ENCODE data around the gene SAT2.
A peak's percentile ranks its signal among the peaks of the same experiment; 100 is the strongest.

The SAT2 gene

GRCh38 chr17:7589891-7590691 lies 37.5 kb downstream of the SAT2 start, which contains the start of gene SOX15:
Gene SOX15 (minus strand): TSS chr17:7590094. CDS start chr17:7589676, 418 bp downstream.
- peak; percentile 10 for DNase-seq

DNA sequence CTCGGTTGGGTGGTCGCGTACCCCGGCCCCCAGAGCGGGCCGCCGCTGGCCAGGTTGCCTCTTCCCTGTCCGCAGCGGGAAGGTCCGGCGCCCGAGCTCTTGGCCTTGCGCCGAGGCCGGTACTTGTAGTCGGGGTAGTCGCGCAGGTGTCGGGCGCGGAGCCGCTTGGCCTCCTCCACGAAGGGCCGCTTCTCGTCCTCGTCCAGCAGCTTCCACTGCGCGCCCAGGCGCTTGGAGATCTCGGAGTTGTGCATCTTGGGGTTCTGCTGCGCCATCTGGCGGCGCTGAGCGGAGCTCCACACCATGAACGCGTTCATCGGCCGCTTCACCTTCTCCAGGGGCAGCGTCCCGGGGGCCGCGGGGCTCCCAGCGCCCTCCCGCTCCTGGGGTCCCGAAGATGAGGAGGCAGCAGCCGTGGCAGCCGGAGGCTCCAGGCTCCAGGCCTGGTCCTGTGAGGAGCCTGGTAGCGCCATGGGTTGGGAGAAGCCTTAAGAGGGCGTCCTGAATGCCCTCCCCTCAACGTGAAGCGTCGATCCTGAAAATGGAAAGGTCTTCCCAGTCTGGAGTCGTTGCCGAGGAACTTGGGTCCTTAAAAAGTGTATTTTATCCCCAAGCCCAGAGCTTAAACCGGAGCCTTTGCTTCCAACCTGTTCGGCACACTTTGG lies 38.3 kb downstream of the SAT2 start:
- no peak for DNase-seq

- DNase-seq: no peak
These were observed 38.9 kb downstream of the SAT2 start for GRCh38 chr17:7588553-7589203.

DNA sequence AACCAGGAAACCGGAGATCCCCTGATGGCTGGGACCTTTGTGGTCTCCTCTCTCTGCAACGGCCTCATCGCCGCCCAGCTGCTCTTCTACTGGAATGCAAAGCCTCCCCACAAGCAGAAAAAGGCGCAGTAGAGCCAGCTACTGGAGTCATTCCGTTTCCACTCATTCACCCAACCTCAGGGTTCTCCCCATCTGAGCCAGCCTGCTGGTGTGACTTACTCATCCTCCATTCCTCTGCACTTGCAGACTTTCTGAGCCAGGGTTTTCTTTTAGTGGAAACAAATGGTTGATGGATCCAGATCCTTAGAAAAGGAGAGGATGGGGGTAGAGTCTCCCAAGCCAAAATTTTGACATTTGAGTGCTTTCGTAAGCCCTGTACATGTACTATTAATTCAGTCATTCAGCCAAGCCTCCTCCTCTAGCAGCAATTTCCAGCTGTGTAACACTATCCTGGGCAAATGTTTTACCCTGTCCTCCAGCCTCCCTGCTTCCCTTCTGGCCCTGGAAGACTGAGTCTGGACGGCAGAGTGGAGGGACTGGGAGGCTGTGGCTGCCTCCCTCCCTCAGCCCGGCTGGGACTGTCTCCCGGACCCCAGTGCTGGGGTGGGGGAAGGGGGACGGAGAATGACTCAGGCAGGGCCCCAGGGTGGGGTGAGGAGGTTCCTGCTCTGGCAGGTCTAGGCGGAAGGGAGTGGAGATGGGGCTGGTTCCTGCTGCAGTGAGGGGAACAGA lies 40.0 kb downstream of the SAT2 start:
- DNase-seq: no peak

DNA sequence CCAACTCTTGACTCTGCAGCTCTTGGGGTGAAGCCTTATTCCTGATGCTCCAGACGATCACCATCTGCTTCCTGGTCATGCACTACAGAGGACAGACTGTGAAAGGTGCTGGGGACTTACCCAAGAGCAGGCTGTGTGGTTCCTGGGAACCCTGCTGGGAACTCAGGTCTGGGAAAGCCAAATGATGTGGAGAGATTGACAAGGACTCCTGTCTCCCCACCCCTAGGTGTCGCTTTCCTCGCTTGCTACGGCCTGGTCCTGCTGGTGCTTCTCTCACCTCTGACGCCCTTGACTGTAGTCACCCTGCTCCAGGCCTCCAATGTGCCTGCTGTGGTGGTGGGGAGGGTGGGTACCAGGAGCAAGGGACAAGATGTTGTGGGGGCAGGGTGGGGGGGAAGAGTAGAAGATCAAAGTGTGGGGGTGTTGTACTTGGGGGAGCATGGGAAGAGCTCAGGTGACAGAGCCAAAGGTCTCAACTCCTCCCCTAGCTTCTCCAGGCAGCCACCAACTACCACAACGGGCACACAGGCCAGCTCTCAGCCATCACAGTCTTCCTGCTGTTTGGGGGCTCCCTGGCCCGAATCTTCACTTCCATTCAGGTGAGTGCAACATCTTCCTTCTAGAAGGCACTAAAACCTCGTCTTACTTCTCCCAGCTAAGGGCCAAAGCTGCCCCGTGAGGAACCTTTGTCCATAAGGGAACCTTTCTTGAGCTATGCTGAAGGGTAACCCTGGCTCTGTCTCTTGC lies 40.8 kb downstream of the SAT2 start:
- no peak for DNase-seq

DNA sequence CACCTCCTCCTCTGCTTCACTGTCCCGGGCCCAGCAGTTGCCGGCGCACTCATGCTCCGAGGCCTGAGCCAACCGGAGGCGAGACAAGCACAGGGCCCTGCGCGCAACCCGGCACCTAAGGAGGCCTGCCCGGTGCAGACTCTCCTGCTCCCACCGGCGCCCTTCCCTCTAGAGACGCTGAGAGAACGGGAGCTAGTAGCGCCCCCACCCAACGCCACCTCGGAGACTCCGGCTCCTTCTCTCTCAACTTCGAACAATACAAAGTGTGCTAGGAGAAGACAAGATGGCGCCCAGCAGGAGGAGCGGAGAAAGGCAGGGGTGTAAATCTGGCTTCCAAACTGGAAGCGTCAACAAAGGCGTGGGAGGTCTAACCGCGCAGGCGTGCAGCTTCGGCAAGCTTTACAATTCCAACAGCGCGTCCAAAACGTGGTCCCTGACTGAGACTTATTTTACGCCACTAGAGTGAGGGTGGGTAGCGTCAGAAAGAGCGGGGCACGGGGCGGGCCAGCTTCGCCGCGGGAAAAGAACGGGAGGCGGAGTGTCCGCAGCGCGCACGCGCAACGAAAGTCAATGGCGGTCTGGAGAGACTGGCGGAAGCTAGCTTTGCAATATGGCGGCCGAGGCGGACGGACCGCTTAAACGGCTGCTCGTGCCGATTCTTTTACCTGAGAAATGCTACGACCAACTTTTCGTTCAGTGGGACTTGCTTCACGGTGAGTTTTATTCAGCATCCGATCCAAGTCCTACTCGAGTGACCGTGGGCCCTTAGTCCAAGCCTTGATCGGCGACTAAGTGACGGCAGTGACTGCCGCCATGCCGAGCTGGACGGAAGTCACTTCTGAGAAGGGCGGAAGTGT lies 44.1 kb downstream of the SAT2 start, which contains the start of gene MPDU1:
Gene MPDU1 (plus strand): TSS at position 600 of the 857 bp plus-strand sequence. CDS start 11 bp downstream, at position 611.
- DNase-seq: peak; percentile 98

GRCh38 chr17:7582396-7583252 lies 45.0 kb downstream of the SAT2 start:
- peak; percentile 41 for DNase-seq

DNA sequence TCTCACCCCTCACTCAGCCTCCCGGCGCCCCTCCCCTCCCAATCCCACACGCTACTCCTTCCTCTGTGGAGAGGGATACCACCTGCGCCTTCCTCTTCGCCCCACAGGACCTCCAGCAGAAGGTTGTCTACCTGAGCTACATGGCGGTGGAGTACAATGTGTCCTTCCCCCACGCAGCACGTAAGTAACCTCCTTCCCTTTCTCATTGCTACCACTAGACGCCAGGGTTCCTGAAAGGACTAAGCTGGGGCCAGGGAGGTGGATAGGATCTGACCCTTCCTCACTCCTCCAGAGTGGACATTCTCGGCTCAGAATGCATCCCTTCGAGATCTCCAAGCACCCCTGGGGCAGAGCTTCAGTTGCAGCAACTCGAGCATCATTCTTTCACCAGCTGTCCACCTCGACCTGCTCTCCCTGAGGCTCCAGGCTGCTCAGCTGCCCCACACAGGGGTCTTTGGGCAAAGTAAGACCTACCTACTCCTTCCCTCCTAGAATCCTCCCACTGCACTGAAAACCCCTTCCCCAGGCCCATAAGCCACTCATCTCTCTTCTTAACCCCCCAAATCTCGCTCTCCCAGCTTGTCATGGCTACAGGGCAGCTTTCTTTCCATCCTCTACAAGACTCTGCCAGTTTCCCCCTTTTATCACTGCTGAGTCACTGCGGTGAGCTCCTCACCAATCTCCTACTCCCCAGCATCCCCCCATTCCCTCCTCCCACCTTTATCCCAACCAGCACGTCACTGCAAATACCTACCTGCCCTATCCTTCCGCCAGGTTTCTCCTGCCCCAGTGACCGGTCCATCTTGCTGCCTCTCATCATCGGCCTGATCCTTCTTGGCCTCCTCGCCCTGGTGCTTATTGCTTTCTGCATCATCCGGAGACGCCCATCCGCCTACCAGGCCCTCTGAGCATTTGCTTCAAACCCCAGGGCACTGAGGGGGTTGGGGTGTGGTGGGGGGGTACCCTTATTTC lies 46.7 kb downstream of the SAT2 start:
- DNase-seq: no peak

GRCh38 chr17:7579834-7580603 lies 47.6 kb downstream of the SAT2 start:
- DNase-seq: no peak

DNA sequence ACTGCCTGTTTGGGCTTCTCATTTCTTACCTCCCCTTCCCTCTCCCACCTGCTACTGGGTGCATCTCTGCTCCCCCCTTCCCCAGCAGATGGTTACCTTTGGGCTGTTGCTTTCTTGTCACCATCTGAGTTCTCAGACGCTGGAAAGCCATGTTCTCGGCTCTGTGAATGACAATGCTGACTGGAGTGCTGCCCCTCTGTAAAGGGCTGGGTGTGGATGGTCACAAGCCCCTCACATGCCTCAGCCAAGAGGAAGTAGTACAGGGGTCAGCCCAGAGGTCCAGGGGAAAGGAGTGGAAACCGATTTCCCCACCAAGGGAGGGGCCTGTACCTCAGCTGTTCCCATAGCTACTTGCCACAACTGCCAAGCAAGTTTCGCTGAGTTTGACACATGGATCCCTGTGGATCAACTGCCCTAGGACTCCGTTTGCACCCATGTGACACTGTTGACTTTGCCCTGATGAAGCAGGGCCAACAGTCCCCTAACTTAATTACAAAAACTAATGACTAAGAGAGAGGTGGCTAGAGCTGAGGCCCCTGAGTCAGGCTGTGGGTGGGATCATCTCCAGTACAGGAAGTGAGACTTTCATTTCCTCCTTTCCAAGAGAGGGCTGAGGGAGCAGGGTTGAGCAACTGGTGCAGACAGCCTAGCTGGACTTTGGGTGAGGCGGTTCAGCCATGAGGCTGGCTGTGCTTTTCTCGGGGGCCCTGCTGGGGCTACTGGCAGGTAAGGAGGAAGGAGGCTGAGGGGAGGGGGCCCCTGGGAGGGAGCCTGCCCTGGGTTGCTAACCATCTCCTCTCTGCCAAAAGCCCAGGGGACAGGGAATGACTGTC lies 48.4 kb downstream of the SAT2 start, which contains the start of gene CD68:
Gene CD68 (plus strand): TSS at position 638 of the 833 bp plus-strand sequence. CDS start 40 bp downstream, at position 678.
- peak; percentile 23 for DNase-seq

- no peak for DNase-seq
These were observed 50.1 kb downstream of the SAT2 start for GRCh38 chr17:7577327-7578199.

GRCh38 chr17:7576432-7576937 lies 51.1 kb downstream of the SAT2 start:
- no peak for DNase-seq
